GM23338 (cell line): ENCODE results near the gene GPRC5B.

Source experiments
- ZNF331 ChIP-seq: fragments of 250-450 bp; sonication (Bioruptor Pico); IDR thresholded peaks from 2 replicates; pipeline ENCODE4 v1.5.0; 2020; ENCODE audit warnings: low read depth, mild to moderate bottlenecking, moderate library complexity
- TF ChIP-seq, protein P1 (sequence below), 2 experiments: fragments of 200-600 bp in 1 of 2; sonication (generic) in 1 of 2; conservative IDR thresholded peaks; 2 replicates each; pipeline versions ENCODE4 v1.5.1 to v1.6.1; 2016 to 2017; ENCODE audit warnings: antibody characterized with exemption in 2 of 2, low read depth in 2 of 2, mild to moderate bottlenecking in 2 of 2, moderate library complexity in 1 of 2

DNA sequence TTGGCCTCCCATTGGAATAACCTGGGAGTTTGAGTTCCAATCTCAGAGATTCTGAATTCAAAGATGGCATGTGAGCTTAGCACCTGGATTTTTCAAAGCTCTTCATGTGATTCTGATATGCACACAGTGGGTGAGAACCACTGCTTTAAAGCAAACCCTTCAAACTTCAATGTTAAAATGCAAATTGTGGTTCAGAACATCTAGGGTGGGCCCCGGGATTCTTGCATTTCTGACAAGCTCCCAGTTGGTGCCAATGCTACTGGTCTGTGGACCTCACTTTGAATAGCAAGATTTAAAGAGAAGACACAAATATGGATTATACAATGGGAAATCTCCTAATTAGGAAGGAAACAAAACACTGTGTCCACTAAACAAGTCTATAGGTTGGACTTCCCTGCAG lies 43.8 kb upstream of the GPRC5B start:
- TF ChIP-seq, protein P1, sequence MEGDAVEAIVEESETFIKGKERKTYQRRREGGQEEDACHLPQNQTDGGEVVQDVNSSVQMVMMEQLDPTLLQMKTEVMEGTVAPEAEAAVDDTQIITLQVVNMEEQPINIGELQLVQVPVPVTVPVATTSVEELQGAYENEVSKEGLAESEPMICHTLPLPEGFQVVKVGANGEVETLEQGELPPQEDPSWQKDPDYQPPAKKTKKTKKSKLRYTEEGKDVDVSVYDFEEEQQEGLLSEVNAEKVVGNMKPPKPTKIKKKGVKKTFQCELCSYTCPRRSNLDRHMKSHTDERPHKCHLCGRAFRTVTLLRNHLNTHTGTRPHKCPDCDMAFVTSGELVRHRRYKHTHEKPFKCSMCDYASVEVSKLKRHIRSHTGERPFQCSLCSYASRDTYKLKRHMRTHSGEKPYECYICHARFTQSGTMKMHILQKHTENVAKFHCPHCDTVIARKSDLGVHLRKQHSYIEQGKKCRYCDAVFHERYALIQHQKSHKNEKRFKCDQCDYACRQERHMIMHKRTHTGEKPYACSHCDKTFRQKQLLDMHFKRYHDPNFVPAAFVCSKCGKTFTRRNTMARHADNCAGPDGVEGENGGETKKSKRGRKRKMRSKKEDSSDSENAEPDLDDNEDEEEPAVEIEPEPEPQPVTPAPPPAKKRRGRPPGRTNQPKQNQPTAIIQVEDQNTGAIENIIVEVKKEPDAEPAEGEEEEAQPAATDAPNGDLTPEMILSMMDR (conservative IDR thresholded peaks at IDR 0.05; ENCODE audit: low read depth in 2 of 2): no peak
- TF ChIP-seq ZNF331 (CRISPR knock-in tag): no peak
